ENCODE results near the gene GABRA5.

GABRA5 gene

GRCh38 chr15:26879706-26880105, 12.8 kb downstream of the GABRA5 start:
- Histone ChIP-seq H3K27ac (ENCODE audit: low read length) (no peak overlapping the region), H3K27me3 (ENCODE audit: low read depth, low read length) (no peaks in the 10 kb centered on the region), H3K36me3 (ENCODE audit: control insufficient read depth in 1 of 2, insufficient read depth in 2 of 2, low read length in 2 of 2) (no peaks in the 10 kb centered on the region), H3K4me3 (ENCODE audit: low read depth in 1 of 2, low read length in 2 of 2) (no peak overlapping the region), H3K4me1 (ENCODE audit: control insufficient read depth in 1 of 2, insufficient read depth in 2 of 2, low read length in 2 of 2) (no peaks in the 10 kb centered on the region), H3K9me3 (ENCODE audit: control insufficient read depth in 1 of 2, low read length in 2 of 2) (no peaks in the 10 kb centered on the region)

GRCh38 chr15:26882112-26882511, 15.2 kb downstream of the GABRA5 start:
- Histone ChIP-seq H3K36me3 (ENCODE audit: control insufficient read depth in 1 of 2, insufficient read depth in 2 of 2, low read length in 2 of 2) (no peaks in the 10 kb centered on the region), H3K27me3 (ENCODE audit: low read depth, low read length) (no peaks in the 10 kb centered on the region), H3K9me3 (ENCODE audit: control insufficient read depth in 1 of 2, low read length in 2 of 2) (no peaks in the 10 kb centered on the region), H3K27ac (ENCODE audit: low read length) (no peak overlapping the region), H3K4me3 (ENCODE audit: low read depth in 1 of 2, low read length in 2 of 2) (no peak overlapping the region), H3K4me1 (ENCODE audit: control insufficient read depth in 1 of 2, insufficient read depth in 2 of 2, low read length in 2 of 2) (no peaks in the 10 kb centered on the region)

GRCh38 chr15:26882616-26883365, 15.9 kb downstream of the GABRA5 start:
- no peaks in the 10 kb centered on the region for H3K4me1 ChIP-seq (ENCODE audit: control insufficient read depth in 1 of 2, insufficient read depth in 2 of 2, low read length in 2 of 2)
- H3K27me3 ChIP-seq (ENCODE audit: low read depth, low read length), result no peaks in the 10 kb centered on the region
- no peak overlapping the region for H3K4me3 ChIP-seq (ENCODE audit: low read depth in 1 of 2, low read length in 2 of 2)
- no peak overlapping the region for H3K27ac ChIP-seq (ENCODE audit: low read length)
- no peaks in the 10 kb centered on the region for H3K9me3 ChIP-seq (ENCODE audit: control insufficient read depth in 1 of 2, low read length in 2 of 2)
- no peaks in the 10 kb centered on the region for H3K36me3 ChIP-seq (ENCODE audit: control insufficient read depth in 1 of 2, insufficient read depth in 2 of 2, low read length in 2 of 2)

GRCh38 chr15:26883466-26883865, 16.6 kb downstream of the GABRA5 start:
- H3K27me3 ChIP-seq (ENCODE audit: low read depth, low read length), result no peaks in the 10 kb centered on the region
- H3K9me3 ChIP-seq (ENCODE audit: control insufficient read depth in 1 of 2, low read length in 2 of 2), result no peaks in the 10 kb centered on the region

GRCh38 chr15:26886566-26886965, 19.7 kb downstream of the GABRA5 start:
- no peak overlapping the region for H3K4me3 ChIP-seq (ENCODE audit: low read depth in 1 of 2, low read length in 2 of 2)
- H3K9me3 ChIP-seq (ENCODE audit: control insufficient read depth in 1 of 2, low read length in 2 of 2), result no peaks in the 10 kb centered on the region
- no peak overlapping the region for H3K27ac ChIP-seq (ENCODE audit: low read length)
- H3K36me3 ChIP-seq (ENCODE audit: control insufficient read depth in 1 of 2, insufficient read depth in 2 of 2, low read length in 2 of 2), result no peaks in the 10 kb centered on the region
- H3K27me3 ChIP-seq (ENCODE audit: low read depth, low read length), result no peaks in the 10 kb centered on the region
- H3K4me1 ChIP-seq (ENCODE audit: control insufficient read depth in 1 of 2, insufficient read depth in 2 of 2, low read length in 2 of 2), result peaks cover 0 to 6% of the 10 kb centered on the region in 2 donors

More at GRCh38 chr15:26883466-26883865, 16.6 kb downstream of the GABRA5 start:
- Histone ChIP-seq H3K36me3 (ENCODE audit: control insufficient read depth in 1 of 2, insufficient read depth in 2 of 2, low read length in 2 of 2) (no peaks in the 10 kb centered on the region), H3K27ac (ENCODE audit: low read length) (no peak overlapping the region), H3K4me3 (ENCODE audit: low read depth in 1 of 2, low read length in 2 of 2) (no peak overlapping the region), H3K4me1 (ENCODE audit: control insufficient read depth in 1 of 2, insufficient read depth in 2 of 2, low read length in 2 of 2) (no peaks in the 10 kb centered on the region)

GRCh38 chr15:26887926-26888666, 21.2 kb downstream of the GABRA5 start:
- Histone ChIP-seq H3K4me1 (ENCODE audit: control insufficient read depth in 1 of 2, insufficient read depth in 2 of 2, low read length in 2 of 2) (peaks cover 0 to 10% of the 10 kb centered on the region in 2 donors), H3K27ac (ENCODE audit: low read length) (no peak overlapping the region), H3K9me3 (ENCODE audit: control insufficient read depth in 1 of 2, low read length in 2 of 2) (no peaks in the 10 kb centered on the region), H3K4me3 (ENCODE audit: low read depth in 1 of 2, low read length in 2 of 2) (no peak overlapping the region), H3K27me3 (ENCODE audit: low read depth, low read length) (peaks cover 10% of the 10 kb centered on the region), H3K36me3 (ENCODE audit: control insufficient read depth in 1 of 2, insufficient read depth in 2 of 2, low read length in 2 of 2) (no peaks in the 10 kb centered on the region)

- no peak overlapping the region for H3K27ac ChIP-seq (ENCODE audit: low read length)
- H3K36me3 ChIP-seq (ENCODE audit: control insufficient read depth in 1 of 2, insufficient read depth in 2 of 2, low read length in 2 of 2), result no peaks in the 10 kb centered on the region
- H3K4me3 ChIP-seq (ENCODE audit: low read depth in 1 of 2, low read length in 2 of 2), result peak overlapping the region in 1 of 2 donors; percentile 12
- H3K9me3 ChIP-seq (ENCODE audit: control insufficient read depth in 1 of 2, low read length in 2 of 2), result no peaks in the 10 kb centered on the region
- peaks cover 10% of the 10 kb centered on the region for H3K27me3 ChIP-seq (ENCODE audit: low read depth, low read length)
- H3K4me1 ChIP-seq (ENCODE audit: control insufficient read depth in 1 of 2, insufficient read depth in 2 of 2, low read length in 2 of 2), result peaks cover 0 to 10% of the 10 kb centered on the region in 2 donors
Measured at GRCh38 chr15:26888761-26889160, 21.9 kb downstream of the GABRA5 start.

GRCh38 chr15:26889298-26889898, 22.5 kb downstream of the GABRA5 start:
- Histone ChIP-seq H3K27me3 (ENCODE audit: low read depth, low read length) (peaks cover 10% of the 10 kb centered on the region), H3K36me3 (ENCODE audit: control insufficient read depth in 1 of 2, insufficient read depth in 2 of 2, low read length in 2 of 2) (no peaks in the 10 kb centered on the region), H3K4me1 (ENCODE audit: control insufficient read depth in 1 of 2, insufficient read depth in 2 of 2, low read length in 2 of 2) (peaks cover 0 to 10% of the 10 kb centered on the region in 2 donors), H3K4me3 (ENCODE audit: low read depth in 1 of 2, low read length in 2 of 2) (peak overlapping the region in 1 of 2 donors; percentile 12), H3K27ac (ENCODE audit: low read length) (no peak overlapping the region), H3K9me3 (ENCODE audit: control insufficient read depth in 1 of 2, low read length in 2 of 2) (no peaks in the 10 kb centered on the region)

- Histone ChIP-seq H3K4me1 (ENCODE audit: control insufficient read depth in 1 of 2, insufficient read depth in 2 of 2, low read length in 2 of 2) (peaks cover 0 to 10% of the 10 kb centered on the region in 2 donors), H3K36me3 (ENCODE audit: control insufficient read depth in 1 of 2, insufficient read depth in 2 of 2, low read length in 2 of 2) (no peaks in the 10 kb centered on the region), H3K9me3 (ENCODE audit: control insufficient read depth in 1 of 2, low read length in 2 of 2) (no peaks in the 10 kb centered on the region), H3K4me3 (ENCODE audit: low read depth in 1 of 2, low read length in 2 of 2) (no peak overlapping the region), H3K27me3 (ENCODE audit: low read depth, low read length) (peaks cover 10% of the 10 kb centered on the region), H3K27ac (ENCODE audit: low read length) (no peak overlapping the region)
Measured at GRCh38 chr15:26890451-26890850, 23.6 kb downstream of the GABRA5 start.

- Histone ChIP-seq H3K9me3 (ENCODE audit: control insufficient read depth in 1 of 2, low read length in 2 of 2) (no peaks in the 10 kb centered on the region), H3K36me3 (ENCODE audit: control insufficient read depth in 1 of 2, insufficient read depth in 2 of 2, low read length in 2 of 2) (no peaks in the 10 kb centered on the region), H3K4me3 (ENCODE audit: low read depth in 1 of 2, low read length in 2 of 2) (no peak overlapping the region), H3K4me1 (ENCODE audit: control insufficient read depth in 1 of 2, insufficient read depth in 2 of 2, low read length in 2 of 2) (peaks cover 0 to 10% of the 10 kb centered on the region in 2 donors), H3K27ac (ENCODE audit: low read length) (no peak overlapping the region), H3K27me3 (ENCODE audit: low read depth, low read length) (peaks cover 10% of the 10 kb centered on the region)
Measured at GRCh38 chr15:26890988-26891387, 24.1 kb downstream of the GABRA5 start.

GRCh38 chr15:26891448-26892181, 24.8 kb downstream of the GABRA5 start:
- H3K9me3 ChIP-seq (ENCODE audit: control insufficient read depth in 1 of 2, low read length in 2 of 2), result no peaks in the 10 kb centered on the region
- no peak overlapping the region for H3K27ac ChIP-seq (ENCODE audit: low read length)
- peak overlapping the region; percentile 16 to 65 for H3K4me3 ChIP-seq (ENCODE audit: low read depth in 1 of 2, low read length in 2 of 2)
- peaks cover 0 to 10% of the 10 kb centered on the region in 2 donors for H3K4me1 ChIP-seq (ENCODE audit: control insufficient read depth in 1 of 2, insufficient read depth in 2 of 2, low read length in 2 of 2)
- peaks cover 10% of the 10 kb centered on the region for H3K27me3 ChIP-seq (ENCODE audit: low read depth, low read length)
- H3K36me3 ChIP-seq (ENCODE audit: control insufficient read depth in 1 of 2, insufficient read depth in 2 of 2, low read length in 2 of 2), result no peaks in the 10 kb centered on the region
